OCI-LY7 (cell line): ENCODE data around the gene FOXP1.

Experiments
- CTCF ChIP-seq: fragments of 200-600 bp; sonication (generic); conservative IDR thresholded peaks from 2 replicates; pipeline ENCODE4 v1.5.1; 2014; ENCODE audit warnings: mild to moderate bottlenecking, antibody characterized with exemption, low read length, moderate library complexity, mixed read lengths
- EZH2phosphoT487 ChIP-seq: fragments of 200-600 bp; sonication (generic); IDR thresholded peaks from 2 replicates; pipeline ENCODE4 v1.6.1; 2018; ENCODE audit warnings: low read depth, borderline replicate concordance, mild to moderate bottlenecking, mixed run types, antibody characterized with exemption, low read length, moderate library complexity, mixed read lengths

GRCh38 chr3:70927239-70927638 lies 656.3 kb downstream of the FOXP1 start:
- no peak for TF ChIP-seq CTCF
- TF ChIP-seq EZH2phosphoT487: no peak
